ENCODE measurements around the gene SLAMF6. TPM values are rescaled to one million over a fixed set of nuclear protein-coding genes. Genes with fewer than 3 reads are reported as not detected.
A peak's percentile ranks its signal among the peaks of the same experiment; 100 is the strongest.

Gene SLAMF6
- total and polyA plus RNA-seq, 4 donors: 0.73 to 2.4 (median 2.1) TPM

- Histone ChIP-seq H3K27ac (ENCODE audit: low read depth in 1 of 2, low read length in 1 of 2) (no peak overlapping the region), H3K4me1 (ENCODE audit: control insufficient read depth in 5 of 5, insufficient read depth in 5 of 5, low read length in 5 of 5) (peaks cover 0 to 12% (median 0%) of the 10 kb centered on the region in 5 donors), H3K9me3 (ENCODE audit: control insufficient read depth in 4 of 4, insufficient read depth in 3 of 4, low read length in 3 of 4) (no peaks in the 10 kb centered on the region), H3K36me3 (ENCODE audit: control insufficient read depth in 4 of 4, insufficient read depth in 4 of 4, low read length in 4 of 4) (no peaks in the 10 kb centered on the region), H3K9ac (ENCODE audit: insufficient read depth in 1 of 2, low read length in 2 of 2) (no peak overlapping the region), H3K4me3 (no peak overlapping the region), H3K27me3 (ENCODE audit: control insufficient read depth in 3 of 3, insufficient read depth in 3 of 3, low read length in 2 of 3) (no peaks in the 10 kb centered on the region)
- no peak for ATAC-seq (ENCODE audit: insufficient read depth, low FRiP score)
- DNase-seq: no peak
- TF ChIP-seq CTCF (IDR thresholded peaks at IDR 0.05; ENCODE audit: control extremely low read depth, extremely low read depth): no peak
- WGBS, 2 donors: 65 to 69% methylated on average over 5 of the region's 5 CpGs
These were observed 26.1 kb upstream of the SLAMF6 start for GRCh38 chr1:160548960-160549664.

DNA sequence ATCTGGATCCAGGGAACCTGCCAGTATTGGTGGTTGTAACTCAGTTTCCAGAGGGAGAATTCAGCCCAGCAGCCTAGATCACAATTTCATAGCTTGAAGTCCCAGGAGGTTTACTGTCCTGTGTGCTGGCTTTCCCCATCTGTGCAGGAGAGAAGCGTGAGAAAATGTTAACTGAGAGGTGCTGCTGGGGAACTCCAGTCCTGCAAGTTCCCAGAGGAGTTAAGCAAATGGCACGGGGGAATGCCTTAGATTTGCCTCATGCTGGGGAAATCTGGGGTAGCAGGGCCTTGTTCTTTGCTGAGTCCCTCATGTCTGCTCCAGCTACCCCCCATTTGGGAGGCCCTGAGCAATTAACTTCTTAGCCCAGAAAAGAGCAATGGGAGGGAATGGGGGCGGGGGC lies 25.1 kb upstream of the SLAMF6 start:
- DNase-seq (no peak), ATAC-seq (ENCODE audit: insufficient read depth, low FRiP score) (no peak)
- Histone ChIP-seq H3K27ac (ENCODE audit: low read depth in 1 of 2, low read length in 1 of 2) (no peak overlapping the region), H3K4me1 (ENCODE audit: control insufficient read depth in 5 of 5, insufficient read depth in 5 of 5, low read length in 5 of 5) (peaks cover 0 to 13% (median 0%) of the 10 kb centered on the region in 5 donors), H3K36me3 (ENCODE audit: control insufficient read depth in 4 of 4, insufficient read depth in 4 of 4, low read length in 4 of 4) (no peaks in the 10 kb centered on the region), H3K9me3 (ENCODE audit: control insufficient read depth in 4 of 4, insufficient read depth in 3 of 4, low read length in 3 of 4) (no peaks in the 10 kb centered on the region), H3K4me3 (no peak overlapping the region), H3K9ac (ENCODE audit: insufficient read depth in 1 of 2, low read length in 2 of 2) (no peak overlapping the region), H3K27me3 (ENCODE audit: control insufficient read depth in 3 of 3, insufficient read depth in 3 of 3, low read length in 2 of 3) (no peaks in the 10 kb centered on the region)
- WGBS, 2 donors: 81 to 87% methylated on average over 3 of the region's 3 CpGs
- no peak for TF ChIP-seq CTCF (IDR thresholded peaks at IDR 0.05; ENCODE audit: control extremely low read depth, extremely low read depth)

GRCh38 chr1:160547422-160547821 lies 24.4 kb upstream of the SLAMF6 start:
- Histone ChIP-seq H3K4me3 (no peak overlapping the region), H3K4me1 (ENCODE audit: control insufficient read depth in 5 of 5, insufficient read depth in 5 of 5, low read length in 5 of 5) (peaks cover 0 to 20% (median 0%) of the 10 kb centered on the region in 5 donors), H3K27ac (ENCODE audit: low read depth in 1 of 2, low read length in 1 of 2) (no peak overlapping the region), H3K9me3 (ENCODE audit: control insufficient read depth in 4 of 4, insufficient read depth in 3 of 4, low read length in 3 of 4) (no peaks in the 10 kb centered on the region), H3K9ac (ENCODE audit: insufficient read depth in 1 of 2, low read length in 2 of 2) (no peak overlapping the region), H3K27me3 (ENCODE audit: control insufficient read depth in 3 of 3, insufficient read depth in 3 of 3, low read length in 2 of 3) (no peaks in the 10 kb centered on the region), H3K36me3 (ENCODE audit: control insufficient read depth in 4 of 4, insufficient read depth in 4 of 4, low read length in 4 of 4) (no peaks in the 10 kb centered on the region)
- ATAC-seq (ENCODE audit: insufficient read depth, low FRiP score) (no peak), DNase-seq (peak; percentile 45 to 81 (median 64))
- TF ChIP-seq CTCF (IDR thresholded peaks at IDR 0.05; ENCODE audit: control extremely low read depth, extremely low read depth): no peak
- 81 to 85% methylated on average over 4 of the region's 4 CpGs for WGBS, 2 donors
